Measurements from ENCODE around the gene LDLRAD4. TPM values are rescaled to one million over a fixed set of nuclear protein-coding genes. Genes with fewer than 3 reads are reported as not detected.

Gene LDLRAD4
- total and polyA plus RNA-seq, 9 of the 15 experiments (the other 6 are each of a cell fraction or from before 2014, with no cell fraction given): 0.01 TPM; not detected in 8

DNA sequence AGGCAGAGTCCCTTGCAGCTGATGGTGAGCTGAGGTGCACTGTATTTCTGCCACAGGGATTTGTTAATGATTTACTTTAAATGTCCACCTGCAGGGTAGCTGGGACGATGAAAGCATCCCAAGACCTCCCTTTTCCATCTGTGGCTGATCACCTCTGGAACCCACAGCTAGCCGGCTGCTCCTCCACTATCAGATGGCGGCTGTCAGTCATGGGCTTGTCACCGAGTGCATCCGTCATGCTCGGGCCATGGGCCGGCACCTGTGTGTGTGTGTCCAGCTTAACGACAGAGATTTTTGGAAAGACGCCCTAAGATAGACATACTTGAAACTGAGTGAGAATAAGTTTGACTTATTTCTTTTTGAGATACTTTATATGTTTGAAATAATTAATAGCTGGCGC, 272.6 kb downstream of the LDLRAD4 start:
- Histone ChIP-seq H3K27me3 (ENCODE audit: control insufficient read depth in 2 of 2, insufficient read depth in 2 of 2, low read length in 2 of 2) (peaks cover 22 to 42% of the 10 kb centered on the region in 2 experiments; a peak in 3 of 5 replicates), H3K27ac (ENCODE audit: extremely low read depth, low read depth, low read length) (no peak overlapping the region)
- POLR2A ChIA-PET: interaction anchor here (1.0 kb wide), 1 partner anchor 251 kb away, joined by 3 read pairs; no protein-coding TSS in a partner anchor

More for the DNA sequence above, 272.6 kb downstream of the LDLRAD4 start:
- DNase-seq (ENCODE audit: extremely low read depth in 1 of 4, low spot score in 3 of 4) (no peak), FAIRE-seq (no peak), ATAC-seq (no peak)
- Histone ChIP-seq H4K20me1 (replicated peaks; ENCODE audit: control insufficient read depth, insufficient read depth, low read length) (no peaks in the 10 kb centered on the region; the same call in 1 of the 2 replicates), H3K9me1 (ENCODE audit: control insufficient read depth, insufficient read depth, low read length) (no peaks in the 10 kb centered on the region), H2AFZ (ENCODE audit: low read depth, low read length) (no peak overlapping the region), H3K36me3 (ENCODE audit: control insufficient read depth, insufficient read depth, low read length) (no peaks in the 10 kb centered on the region), H3K9me3 (replicated peaks; ENCODE audit: control insufficient read depth, insufficient read depth, low read depth, low read length) (no peaks in the 10 kb centered on the region), H3K9ac (ENCODE audit: insufficient read depth in 1 of 2, low read depth in 2 of 2, low read length in 2 of 2) (no peak overlapping the region), H3K4me2 (ENCODE audit: insufficient read depth, low read length) (no peak overlapping the region), H3K4me1 (replicated peaks in 1 of 2; ENCODE audit: control insufficient read depth in 2 of 2, insufficient read depth in 2 of 2, low read length in 2 of 2) (no peaks in the 10 kb centered on the region), H3K79me2 (ENCODE audit: control insufficient read depth, insufficient read depth, low read length) (no peaks in the 10 kb centered on the region), H3K4me3 (no peak overlapping the region)
- TF ChIP-seq, protein P1, sequence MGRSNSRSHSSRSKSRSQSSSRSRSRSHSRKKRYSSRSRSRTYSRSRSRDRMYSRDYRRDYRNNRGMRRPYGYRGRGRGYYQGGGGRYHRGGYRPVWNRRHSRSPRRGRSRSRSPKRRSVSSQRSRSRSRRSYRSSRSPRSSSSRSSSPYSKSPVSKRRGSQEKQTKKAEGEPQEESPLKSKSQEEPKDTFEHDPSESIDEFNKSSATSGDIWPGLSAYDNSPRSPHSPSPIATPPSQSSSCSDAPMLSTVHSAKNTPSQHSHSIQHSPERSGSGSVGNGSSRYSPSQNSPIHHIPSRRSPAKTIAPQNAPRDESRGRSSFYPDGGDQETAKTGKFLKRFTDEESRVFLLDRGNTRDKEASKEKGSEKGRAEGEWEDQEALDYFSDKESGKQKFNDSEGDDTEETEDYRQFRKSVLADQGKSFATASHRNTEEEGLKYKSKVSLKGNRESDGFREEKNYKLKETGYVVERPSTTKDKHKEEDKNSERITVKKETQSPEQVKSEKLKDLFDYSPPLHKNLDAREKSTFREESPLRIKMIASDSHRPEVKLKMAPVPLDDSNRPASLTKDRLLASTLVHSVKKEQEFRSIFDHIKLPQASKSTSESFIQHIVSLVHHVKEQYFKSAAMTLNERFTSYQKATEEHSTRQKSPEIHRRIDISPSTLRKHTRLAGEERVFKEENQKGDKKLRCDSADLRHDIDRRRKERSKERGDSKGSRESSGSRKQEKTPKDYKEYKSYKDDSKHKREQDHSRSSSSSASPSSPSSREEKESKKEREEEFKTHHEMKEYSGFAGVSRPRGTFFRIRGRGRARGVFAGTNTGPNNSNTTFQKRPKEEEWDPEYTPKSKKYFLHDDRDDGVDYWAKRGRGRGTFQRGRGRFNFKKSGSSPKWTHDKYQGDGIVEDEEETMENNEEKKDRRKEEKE (IDR thresholded peaks at IDR 0.05; ENCODE audit: borderline replicate concordance in 1 of 2, control insufficient read depth in 1 of 2, low read depth in 2 of 2, low read length in 1 of 2): no peak
- no peak for TF ChIP-seq ZNF263 (CRISPR knock-in tag; IDR thresholded peaks at IDR 0.05; ENCODE audit: borderline replicate concordance)
- TF ChIP-seq, protein P2, sequence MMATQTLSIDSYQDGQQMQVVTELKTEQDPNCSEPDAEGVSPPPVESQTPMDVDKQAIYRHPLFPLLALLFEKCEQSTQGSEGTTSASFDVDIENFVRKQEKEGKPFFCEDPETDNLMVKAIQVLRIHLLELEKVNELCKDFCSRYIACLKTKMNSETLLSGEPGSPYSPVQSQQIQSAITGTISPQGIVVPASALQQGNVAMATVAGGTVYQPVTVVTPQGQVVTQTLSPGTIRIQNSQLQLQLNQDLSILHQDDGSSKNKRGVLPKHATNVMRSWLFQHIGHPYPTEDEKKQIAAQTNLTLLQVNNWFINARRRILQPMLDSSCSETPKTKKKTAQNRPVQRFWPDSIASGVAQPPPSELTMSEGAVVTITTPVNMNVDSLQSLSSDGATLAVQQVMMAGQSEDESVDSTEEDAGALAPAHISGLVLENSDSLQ (IDR thresholded peaks at IDR 0.05): peak; percentile 36; the same call in 1 of the 2 replicates
- no peak for TF ChIP-seq SNRNP70 (optimal IDR thresholded peaks at IDR 0.05; ENCODE audit: low read depth, low read length)
- intact Hi-C loops (cut with micrococcal nuclease) (loop anchor here (5.0 kb wide), 1 partner anchor 36 kb away; no protein-coding TSS in a partner anchor), in situ Hi-C loops (cut with MboI) (no loop called here)
- BruUV-seq (replicated peaks): no TSS peak
- 1% methylated on average over 10 of the region's 10 CpGs for WGBS (ENCODE audit: insufficient coverage, low coverage, missing lambda C conversion rate)
- CTCF ChIA-PET (ENCODE audit: low intra/inter-chr PET ratio): no interaction called here

Data from K562 (cell line).